GM19397 (cell line): ENCODE measurements around the gene IFIT1.
"Not testable (repeated sequence)": the region's sequence is repeated elsewhere in the genome, so short reads cannot be mapped to it uniquely, and the experiment has no call there.

ENCODE experiments used
- ATAC-seq: cut with Tn5 transposase; IDR thresholded peaks from one replicate; pipeline ENCODE4 v1.9.1; 2021; ENCODE audit warnings: mild to moderate bottlenecking, moderate library complexity; ENCODE audit not compliant: unreplicated experiment

The IFIT1 gene

DNA sequence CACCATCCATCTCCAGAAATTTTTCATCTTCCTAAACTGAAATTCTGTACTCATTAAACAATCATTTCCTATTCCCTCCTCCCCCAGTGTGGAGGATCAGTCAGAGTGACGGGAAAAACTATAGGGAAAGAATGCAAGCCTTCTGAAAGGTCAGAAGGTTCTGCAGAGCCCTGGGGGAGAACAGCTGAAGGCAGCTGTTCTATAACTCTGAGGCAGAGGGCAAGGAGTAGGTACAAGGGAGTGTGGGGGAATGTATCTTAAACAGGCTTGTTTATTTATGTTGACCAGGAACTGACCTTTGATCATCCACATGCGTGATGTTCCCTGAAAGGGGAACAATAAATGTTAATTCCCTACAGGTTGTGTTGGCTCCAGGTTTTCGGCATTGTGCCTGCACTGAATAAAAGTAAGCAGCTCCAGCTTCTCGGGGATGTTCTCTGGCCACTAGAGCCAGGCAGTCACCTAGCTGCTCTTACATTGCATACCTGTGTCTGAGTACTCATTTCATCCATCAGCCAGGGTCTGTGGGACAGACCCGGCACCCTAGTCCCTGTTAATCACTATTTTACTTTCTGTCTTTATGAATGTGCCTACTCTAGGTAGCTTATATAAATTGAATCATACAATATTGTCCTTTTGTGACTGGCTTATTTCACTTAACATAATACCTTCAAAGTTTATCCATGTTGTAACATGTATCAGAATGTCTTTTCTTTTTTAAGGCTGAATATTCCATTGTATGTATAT lies 5.8 kb downstream of the IFIT1 start:
- ATAC-seq: no peak

- ATAC-seq: no peak
Measured at GRCh38 chr10:89399956-89400355, 7.5 kb downstream of the IFIT1 start.

DNA sequence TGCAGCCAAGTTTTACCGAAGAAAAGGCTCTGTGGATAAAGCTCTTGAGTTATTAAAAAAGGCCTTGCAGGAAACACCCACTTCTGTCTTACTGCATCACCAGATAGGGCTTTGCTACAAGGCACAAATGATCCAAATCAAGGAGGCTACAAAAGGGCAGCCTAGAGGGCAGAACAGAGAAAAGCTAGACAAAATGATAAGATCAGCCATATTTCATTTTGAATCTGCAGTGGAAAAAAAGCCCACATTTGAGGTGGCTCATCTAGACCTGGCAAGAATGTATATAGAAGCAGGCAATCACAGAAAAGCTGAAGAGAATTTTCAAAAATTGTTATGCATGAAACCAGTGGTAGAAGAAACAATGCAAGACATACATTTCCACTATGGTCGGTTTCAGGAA lies 10.6 kb downstream of the IFIT1 start:
- ATAC-seq: no peak

DNA sequence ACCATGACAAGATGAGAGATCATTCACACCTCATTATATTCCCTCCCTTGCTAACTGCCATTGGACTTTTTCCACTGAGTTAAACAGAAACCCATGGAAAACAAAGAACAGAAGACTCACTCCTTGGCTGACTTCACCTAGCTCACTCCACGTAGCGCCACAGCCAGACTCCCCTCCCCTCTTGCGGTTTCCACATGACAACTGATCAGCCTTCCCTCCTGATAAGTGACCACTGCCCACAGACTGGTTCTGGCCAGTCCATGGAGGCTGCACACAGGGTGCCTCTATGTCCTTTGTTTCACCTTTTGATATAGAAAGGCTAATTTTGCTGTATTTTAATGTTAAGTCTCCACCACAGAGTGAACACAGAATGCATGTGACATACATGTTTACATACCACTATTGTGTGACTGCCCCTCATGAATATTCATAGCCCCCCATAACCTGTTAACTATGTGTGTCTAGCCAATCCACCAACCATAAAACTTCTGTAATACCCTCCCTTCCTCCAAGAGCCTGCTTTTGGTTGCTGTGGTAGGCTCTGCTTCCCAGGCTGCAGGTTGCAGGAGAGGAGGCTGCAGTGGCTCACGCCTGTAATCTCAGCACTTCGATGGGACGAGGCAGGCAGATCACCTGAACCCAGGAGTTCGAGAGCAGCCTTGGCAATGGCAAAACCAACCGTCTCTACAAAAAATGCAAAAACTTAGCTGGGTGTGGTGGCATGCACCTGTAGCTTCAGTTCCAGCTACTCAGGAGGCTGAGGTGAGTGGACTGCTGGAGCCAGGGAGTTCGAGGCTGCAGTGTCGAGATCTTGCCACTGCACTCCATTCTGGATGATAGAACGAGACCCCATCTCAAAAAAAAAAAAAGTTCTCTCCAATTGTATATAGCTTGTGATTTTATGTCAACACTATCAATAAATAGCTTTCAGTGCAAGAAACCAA lies 12.0 kb downstream of the IFIT1 start:
- no peak for ATAC-seq

DNA sequence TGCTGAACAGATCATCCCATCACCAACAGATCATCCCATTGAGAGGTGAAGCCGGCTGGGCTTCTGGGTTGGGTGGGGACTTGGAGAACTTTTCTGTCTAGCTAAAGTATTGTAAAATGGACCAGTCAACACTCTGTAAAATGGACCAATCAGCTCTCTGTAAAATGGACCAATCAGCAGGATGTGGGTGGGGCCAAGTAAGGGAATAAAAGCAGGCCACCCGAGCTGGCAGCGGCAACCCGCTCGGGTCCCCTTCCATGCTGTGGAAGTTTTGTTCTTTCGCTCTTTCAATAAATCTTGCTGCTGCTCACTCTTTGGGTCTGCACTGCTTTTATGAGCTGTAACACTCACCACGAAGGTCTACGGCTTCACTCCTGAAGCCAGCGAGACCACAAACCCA lies 13.8 kb downstream of the IFIT1 start:
- ATAC-seq: not testable (repeated sequence)

DNA sequence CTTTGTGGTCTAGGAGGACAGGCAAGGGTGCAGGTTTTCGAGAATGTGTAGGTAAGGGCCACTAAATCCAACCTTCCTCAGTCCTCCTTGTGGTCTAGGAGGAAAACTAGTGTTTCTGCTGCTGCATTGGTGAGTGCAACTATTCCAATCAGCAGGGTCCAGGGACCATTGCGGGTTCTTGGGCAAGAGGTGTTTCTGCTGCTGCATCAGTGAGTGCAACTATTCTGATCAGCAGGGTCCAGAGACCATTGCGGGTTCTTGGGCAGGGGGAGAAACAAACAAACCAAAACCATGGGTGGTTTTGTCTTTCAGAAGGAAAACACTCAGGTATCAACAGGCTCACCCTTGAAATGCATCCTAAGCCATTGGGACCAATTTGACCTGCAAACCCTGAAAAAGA lies 15.4 kb downstream of the IFIT1 start:
- ATAC-seq: not testable (repeated sequence)

- ATAC-seq: not testable (repeated sequence)
Measured at GRCh38 chr10:89409282-89409681, 16.9 kb downstream of the IFIT1 start.

- ATAC-seq: not testable (repeated sequence)
Measured at GRCh38 chr10:89410551-89410950, 18.1 kb downstream of the IFIT1 start.

DNA sequence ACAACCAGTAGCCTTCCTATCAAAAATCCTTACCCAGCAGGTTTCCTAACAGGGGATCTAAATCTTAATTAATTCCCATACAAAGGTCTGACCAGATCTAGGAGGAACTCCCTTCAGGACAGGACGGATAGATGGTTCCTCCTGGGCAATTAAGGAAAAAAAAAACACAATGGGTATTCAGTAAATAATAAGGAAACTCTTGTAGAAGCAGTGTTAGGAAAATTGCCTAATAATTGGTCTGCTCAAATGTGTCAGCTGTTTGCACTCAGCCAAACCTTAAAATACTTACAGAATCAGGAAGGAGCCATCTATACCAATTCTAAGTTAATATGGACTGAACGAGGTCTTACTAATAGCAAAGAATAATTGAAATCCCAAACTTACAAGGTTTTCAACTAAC lies 18.7 kb downstream of the IFIT1 start:
- not testable (repeated sequence) for ATAC-seq

DNA sequence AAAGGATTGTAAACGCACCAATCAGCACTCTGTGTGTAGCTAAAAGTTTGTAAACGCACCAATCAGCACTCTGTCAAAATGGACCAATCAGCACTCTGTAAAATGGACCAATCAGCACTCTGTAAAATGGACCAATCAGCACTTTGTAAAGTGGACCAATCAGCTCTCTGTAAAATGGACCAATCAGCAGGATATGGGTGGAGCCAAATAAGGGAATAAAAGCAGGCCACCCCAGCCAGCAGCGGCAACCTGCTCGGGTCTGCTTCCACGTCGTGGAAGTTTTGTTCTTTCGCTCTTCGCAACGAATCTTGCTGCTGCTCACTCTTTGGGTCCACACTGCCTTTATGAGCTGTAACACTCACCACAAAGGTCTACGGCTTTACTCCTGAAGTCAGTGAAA lies 19.9 kb downstream of the IFIT1 start:
- not testable (repeated sequence) for ATAC-seq

DNA sequence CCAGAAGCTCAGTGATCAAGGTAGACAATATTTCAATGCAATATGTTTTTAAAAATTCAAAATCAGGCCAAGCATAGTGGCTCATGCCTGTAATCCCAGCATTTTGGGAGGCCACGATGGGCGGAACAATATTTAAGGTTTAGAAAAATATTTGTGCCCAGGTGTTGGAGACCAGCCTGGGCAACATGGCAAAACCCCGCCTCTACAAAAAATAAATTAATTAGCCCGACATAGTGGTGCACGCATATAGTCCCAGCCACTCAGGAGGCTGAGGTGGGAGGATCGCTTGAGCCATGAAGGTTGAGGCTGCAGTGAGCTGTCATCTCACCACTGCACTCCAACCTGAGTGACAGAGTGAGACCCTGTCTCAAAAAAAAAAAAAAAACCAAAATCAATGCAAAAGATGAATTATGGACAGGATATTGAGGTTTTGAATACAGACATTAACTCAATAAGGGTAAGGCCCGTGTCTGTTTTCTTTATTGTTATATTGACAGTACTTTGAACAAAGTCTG lies 21.0 kb downstream of the IFIT1 start:
- ATAC-seq: no peak

- ATAC-seq: peak; percentile 73
Measured at GRCh38 chr10:89414146-89414878, 21.9 kb downstream of the IFIT1 start, which contains the start of gene IFIT5. Gene IFIT5, plus strand, starts transcription at chr10:89414568. Its CDS starts 231 bp downstream, at chr10:89414799.

- ATAC-seq: peak; percentile 38
Measured at GRCh38 chr10:89414879-89415821, 22.7 kb downstream of the IFIT1 start.

DNA sequence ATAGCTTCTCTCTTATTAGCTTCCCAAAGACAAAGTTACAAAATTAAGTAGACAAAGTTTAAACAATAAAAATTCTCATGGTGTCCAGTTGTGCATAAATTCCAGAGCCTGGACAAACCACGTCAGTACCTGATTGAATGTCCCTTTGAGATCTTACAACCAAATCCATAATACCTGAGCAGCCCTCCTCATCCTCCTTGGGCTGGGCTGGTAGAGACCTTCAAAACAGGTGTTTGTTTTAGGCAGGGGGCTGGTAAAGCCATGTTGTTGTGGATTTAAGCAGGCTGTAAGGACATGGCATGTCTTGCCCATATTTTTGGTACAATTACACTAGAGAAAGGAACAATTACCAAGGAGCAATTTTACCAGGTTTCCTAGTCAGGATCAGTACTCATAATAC lies 24.0 kb downstream of the IFIT1 start:
- ATAC-seq: no peak

GRCh38 chr10:89419548-89419947 lies 27.1 kb downstream of the IFIT1 start:
- no peak for ATAC-seq

GRCh38 chr10:89421018-89421476 lies 28.6 kb downstream of the IFIT1 start:
- ATAC-seq: no peak

DNA sequence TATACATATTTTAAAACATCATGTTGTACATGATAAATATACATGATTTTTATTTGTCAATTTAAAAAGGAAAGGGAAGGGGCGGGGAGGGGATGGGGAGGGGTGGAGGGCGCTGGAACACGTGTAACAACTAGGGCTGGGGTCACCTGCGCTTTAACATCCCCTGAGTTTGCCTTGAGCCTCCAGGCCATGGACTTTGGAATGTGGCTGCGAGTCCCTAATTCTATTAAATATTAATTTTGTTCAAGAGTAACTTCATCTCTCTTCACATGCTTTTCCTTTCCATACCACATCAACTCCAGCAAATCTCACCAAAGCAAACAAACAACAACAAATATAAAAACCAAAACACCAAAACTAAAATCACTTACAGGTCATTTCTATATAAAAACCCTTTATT lies 32.6 kb downstream of the IFIT1 start:
- no peak for ATAC-seq

DNA sequence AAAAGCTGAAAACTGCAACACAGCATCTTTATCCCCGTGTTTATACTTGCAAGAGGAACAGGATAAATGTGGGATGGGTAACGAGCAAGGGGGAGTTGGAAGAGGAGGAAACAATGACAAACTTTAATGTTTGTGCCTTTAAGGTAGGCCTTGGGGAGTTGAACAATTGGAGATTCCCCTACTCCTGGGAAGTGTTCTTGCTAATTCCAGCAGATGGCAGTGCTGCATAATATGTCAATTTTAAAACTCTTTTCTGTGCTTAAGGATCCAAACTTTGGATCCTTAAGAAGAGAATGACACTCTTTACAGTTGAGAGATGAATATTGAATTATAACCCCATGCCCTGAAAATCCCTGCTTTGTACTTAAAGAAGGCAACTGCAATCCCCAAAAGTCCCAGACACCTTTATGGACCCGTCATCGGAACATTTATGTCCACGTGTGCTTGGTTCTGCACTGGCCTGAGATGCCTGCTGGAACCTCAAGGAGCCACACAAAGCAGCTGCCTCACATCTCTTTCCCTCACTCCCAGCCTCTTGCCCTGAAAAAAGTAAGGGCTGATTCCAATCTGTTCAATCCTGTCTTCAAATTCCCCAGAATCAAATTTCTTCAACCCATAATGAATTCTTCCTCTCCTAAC lies 33.9 kb downstream of the IFIT1 start:
- no peak for ATAC-seq

DNA sequence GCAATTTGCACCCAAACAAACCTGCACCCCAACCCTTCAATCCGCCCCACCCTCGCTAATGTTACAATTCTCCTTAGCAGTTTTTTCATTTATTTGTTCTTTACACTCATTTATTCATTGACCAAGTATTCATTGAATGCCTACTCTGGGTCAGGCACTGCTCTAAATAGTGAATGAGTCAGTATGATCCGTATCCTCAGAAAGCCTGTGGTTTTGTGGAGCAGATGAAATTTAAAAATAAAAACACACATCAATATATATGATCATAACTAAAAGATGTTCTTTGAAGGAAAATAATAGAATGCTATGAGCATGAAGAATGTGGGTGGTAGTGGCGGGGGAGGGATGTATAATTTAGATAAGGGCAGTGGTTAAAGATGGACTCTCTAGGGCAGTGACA lies 35.2 kb downstream of the IFIT1 start:
- no peak for ATAC-seq
